Colonic mucosa (tissue), 4 donors: ENCODE results near the gene PKMYT1. TPM values are rescaled to one million over a fixed set of nuclear protein-coding genes. Genes with fewer than 3 reads are reported as not detected.

Experiments
- DNase-seq: peaks from one replicate; pipeline ENCODE4 v3.0.0-alpha.2; 2020
- H3K27ac ChIP-seq: fragments of 200-600 bp; one replicate; pipeline ENCODE4 v1.8.0; 2021
- H3K27me3 ChIP-seq: fragments of 200-600 bp; one replicate; pipeline ENCODE4 v1.8.0; 2021
- H3K36me3 ChIP-seq: fragments of 200-600 bp; one replicate; pipeline ENCODE4 v1.8.0; 2021
- H3K4me1 ChIP-seq: fragments of 200-600 bp; one replicate; pipeline ENCODE4 v1.8.0; 2021; ENCODE audit warnings: mild to moderate bottlenecking
- H3K4me3 ChIP-seq: fragments of 200-600 bp; one replicate; pipeline ENCODE4 v1.8.0; 2021
- H3K9ac ChIP-seq, 2 donors: one replicate each; pipeline ENCODE4 v1.7.0; 2013; ENCODE audit warnings: control low read depth in 2 of 2, low read depth in 2 of 2, low read length in 2 of 2
- H3K9me3 ChIP-seq: fragments of 200-600 bp; one replicate; pipeline ENCODE4 v1.8.0; 2021
- intact Hi-C: fragments of 100-400 bp; cut with DNase I; formaldehyde crosslinking; loops from one replicate; pipeline ENCODE4 v1.14.1; 2022
- total RNA-seq, 2 donors: library from RNA; stranded (reverse); fragmentation: NEBNext Ultra II Directional in 1 of 2; extraction: Animal tissue kit (Norgen Biotek cat#: 25700) in 1 of 2; gene quantifications; one replicate each; pipeline ENCODE4 v1.2.1, GENCODE V29; 2021
- TF ChIP-seq, protein P1 (sequence below): fragments of 200-600 bp; IDR thresholded peaks from one replicate; pipeline ENCODE4 v1.8.0; 2022; ENCODE audit warnings: antibody characterized with exemption, mild to moderate bottlenecking
- donor health status: healthy.
- donor health status: DM: no; HTN: no; CAD: no.
- donor health status: DM: no; HTN: no; CAD: no.

PKMYT1 gene
- total RNA-seq, 2 donors from 2014 or later: 9.5 to 76.6 TPM

DNA sequence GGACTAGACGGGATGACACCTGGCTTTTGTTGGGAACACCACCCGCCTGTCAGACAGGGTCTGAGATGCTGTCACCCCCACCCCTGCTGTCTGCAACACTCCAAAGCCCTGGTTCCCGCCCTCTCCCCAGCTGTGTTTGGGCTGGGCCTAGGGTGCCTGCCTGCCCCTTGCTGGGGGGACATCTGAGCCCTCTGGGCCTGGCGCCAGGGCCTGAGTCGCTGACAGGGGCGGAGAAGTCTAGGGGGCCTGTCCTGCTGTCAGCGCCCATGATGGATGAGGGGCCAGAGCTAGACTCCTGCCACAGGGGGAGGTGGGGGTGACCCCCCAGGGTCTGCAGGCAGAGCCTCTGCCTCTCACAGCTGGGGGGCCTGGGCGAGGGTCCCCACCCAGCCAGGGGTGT, 7.6 kb upstream of the PKMYT1 start:
- Histone ChIP-seq H3K9me3 (no peaks in the 10 kb centered on the region), H3K27me3 (no peaks in the 10 kb centered on the region), H3K36me3 (no peaks in the 10 kb centered on the region), H3K4me3 (no peak overlapping the region), H3K9ac (no peak overlapping the region), H3K4me1 (peaks cover 3% of the 10 kb centered on the region), H3K27ac (no peak overlapping the region)
- intact Hi-C loops: no loop called here
- DNase-seq: no peak
- TF ChIP-seq, protein P1, sequence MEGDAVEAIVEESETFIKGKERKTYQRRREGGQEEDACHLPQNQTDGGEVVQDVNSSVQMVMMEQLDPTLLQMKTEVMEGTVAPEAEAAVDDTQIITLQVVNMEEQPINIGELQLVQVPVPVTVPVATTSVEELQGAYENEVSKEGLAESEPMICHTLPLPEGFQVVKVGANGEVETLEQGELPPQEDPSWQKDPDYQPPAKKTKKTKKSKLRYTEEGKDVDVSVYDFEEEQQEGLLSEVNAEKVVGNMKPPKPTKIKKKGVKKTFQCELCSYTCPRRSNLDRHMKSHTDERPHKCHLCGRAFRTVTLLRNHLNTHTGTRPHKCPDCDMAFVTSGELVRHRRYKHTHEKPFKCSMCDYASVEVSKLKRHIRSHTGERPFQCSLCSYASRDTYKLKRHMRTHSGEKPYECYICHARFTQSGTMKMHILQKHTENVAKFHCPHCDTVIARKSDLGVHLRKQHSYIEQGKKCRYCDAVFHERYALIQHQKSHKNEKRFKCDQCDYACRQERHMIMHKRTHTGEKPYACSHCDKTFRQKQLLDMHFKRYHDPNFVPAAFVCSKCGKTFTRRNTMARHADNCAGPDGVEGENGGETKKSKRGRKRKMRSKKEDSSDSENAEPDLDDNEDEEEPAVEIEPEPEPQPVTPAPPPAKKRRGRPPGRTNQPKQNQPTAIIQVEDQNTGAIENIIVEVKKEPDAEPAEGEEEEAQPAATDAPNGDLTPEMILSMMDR: no peak

DNA sequence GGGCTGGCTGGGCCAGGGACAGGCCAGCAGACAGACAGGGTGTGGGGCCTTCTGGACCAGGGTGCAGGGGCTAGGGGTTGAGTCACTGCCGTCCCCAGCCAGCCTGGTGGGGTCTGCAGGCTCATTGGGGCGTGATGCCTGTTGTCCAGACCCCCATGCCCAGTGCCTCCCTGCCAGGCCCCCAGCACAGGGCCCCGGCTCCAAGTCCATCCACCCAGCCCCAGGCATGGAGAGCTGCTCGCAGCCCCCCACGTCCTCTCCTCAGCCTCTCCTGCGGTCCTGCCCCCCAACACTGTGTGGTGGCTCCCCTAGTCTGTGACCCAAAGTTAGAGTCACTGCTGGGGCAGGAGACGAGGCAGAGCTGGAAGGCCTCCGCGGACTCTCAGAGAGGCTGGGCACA, 7.0 kb upstream of the PKMYT1 start:
- peaks cover 3% of the 10 kb centered on the region for H3K4me1 ChIP-seq
- no peak overlapping the region for H3K9ac ChIP-seq
- intact Hi-C loops: no loop called here
- H3K27ac ChIP-seq: no peak overlapping the region
- H3K36me3 ChIP-seq: no peaks in the 10 kb centered on the region
- H3K9me3 ChIP-seq: no peaks in the 10 kb centered on the region
- TF ChIP-seq, protein P1: no peak
- no peaks in the 10 kb centered on the region for H3K27me3 ChIP-seq
- no peak for DNase-seq
- no peak overlapping the region for H3K4me3 ChIP-seq

- H3K27ac ChIP-seq: no peak overlapping the region
- DNase-seq: no peak
- no peaks in the 10 kb centered on the region for H3K36me3 ChIP-seq
- no peak overlapping the region for H3K9ac ChIP-seq
- H3K4me1 ChIP-seq: peaks cover 3% of the 10 kb centered on the region
- no peaks in the 10 kb centered on the region for H3K27me3 ChIP-seq
- H3K4me3 ChIP-seq: no peak overlapping the region
- TF ChIP-seq, protein P1: no peak
- intact Hi-C loops: no loop called here
- no peaks in the 10 kb centered on the region for H3K9me3 ChIP-seq
Observed at GRCh38 chr16:2986623-2987188, 6.5 kb upstream of the PKMYT1 start.

GRCh38 chr16:2985893-2986355, 5.7 kb upstream of the PKMYT1 start:
- no peak for DNase-seq
- Histone ChIP-seq H3K9ac (no peak overlapping the region), H3K27ac (no peak overlapping the region), H3K9me3 (no peaks in the 10 kb centered on the region), H3K36me3 (no peaks in the 10 kb centered on the region), H3K27me3 (no peaks in the 10 kb centered on the region), H3K4me3 (no peak overlapping the region), H3K4me1 (peaks cover 3% of the 10 kb centered on the region)
- TF ChIP-seq, protein P1: no peak
- intact Hi-C loops: no loop called here

- Histone ChIP-seq H3K9ac (no peak overlapping the region), H3K27me3 (no peaks in the 10 kb centered on the region), H3K9me3 (no peaks in the 10 kb centered on the region), H3K36me3 (no peaks in the 10 kb centered on the region), H3K4me3 (no peak overlapping the region), H3K4me1 (peaks cover 3% of the 10 kb centered on the region), H3K27ac (no peak overlapping the region)
- DNase-seq: no peak
- intact Hi-C loops: no loop called here
- TF ChIP-seq, protein P1: no peak
Observed at GRCh38 chr16:2985462-2985861, 5.2 kb upstream of the PKMYT1 start.
